GM18951 (cell line): ENCODE measurements around the gene CELSR1.

Experiments used
- POLR2A ChIP-seq: IDR thresholded peaks from 4 replicates; pipeline ENCODE4 v1.6.1; 2011; ENCODE audit warnings: mild to moderate bottlenecking; ENCODE audit not compliant: insufficient read length, insufficient read depth; ENCODE audit errors: extremely low read depth
- in situ Hi-C: fragments of 300-500 bp; cut with MboI; formaldehyde crosslinking; loops from one replicate; pipeline ENCODE4 v1.12.0; 2022; ENCODE audit warnings: low sequenced_read_pairs, mixed read lengths, inconsistent platforms; ENCODE audit not compliant: unreplicated experiment

CELSR1 gene

GRCh38 chr22:46419754-46420571, 117.5 kb downstream of the CELSR1 start:
- in situ Hi-C loops: no loop called here
- no peak for TF ChIP-seq POLR2A

- in situ Hi-C loops: no loop called here
- no peak for TF ChIP-seq POLR2A
Measured at GRCh38 chr22:46418827-46419226, 118.6 kb downstream of the CELSR1 start.

GRCh38 chr22:46417769-46418168, 119.7 kb downstream of the CELSR1 start:
- in situ Hi-C loops: no loop called here
- TF ChIP-seq POLR2A: no peak

- TF ChIP-seq POLR2A: no peak
- in situ Hi-C loops: no loop called here
Measured at GRCh38 chr22:46416891-46417580, 120.4 kb downstream of the CELSR1 start.

GRCh38 chr22:46416520-46416871, 120.9 kb downstream of the CELSR1 start:
- in situ Hi-C loops: no loop called here
- TF ChIP-seq POLR2A: no peak

- in situ Hi-C loops: no loop called here
- no peak for TF ChIP-seq POLR2A
Measured at GRCh38 chr22:46415776-46416519, 121.5 kb downstream of the CELSR1 start.

GRCh38 chr22:46414704-46415103, 122.7 kb downstream of the CELSR1 start:
- in situ Hi-C loops: no loop called here
- TF ChIP-seq POLR2A: no peak

GRCh38 chr22:46413725-46414379, 123.6 kb downstream of the CELSR1 start:
- TF ChIP-seq POLR2A: no peak
- in situ Hi-C loops: no loop called here

GRCh38 chr22:46411347-46411746, 126.1 kb downstream of the CELSR1 start:
- TF ChIP-seq POLR2A: no peak

GRCh38 chr22:46410291-46410808, 127.1 kb downstream of the CELSR1 start:
- TF ChIP-seq POLR2A: no peak

More at GRCh38 chr22:46411347-46411746, 126.1 kb downstream of the CELSR1 start:
- in situ Hi-C loops: no loop called here

GRCh38 chr22:46409631-46410210, 127.7 kb downstream of the CELSR1 start:
- in situ Hi-C loops: no loop called here
- TF ChIP-seq POLR2A: no peak

More at GRCh38 chr22:46410291-46410808, 127.1 kb downstream of the CELSR1 start:
- in situ Hi-C loops: no loop called here
